Retina (tissue), 1 donor: Measurements from ENCODE around the gene TAF3.

Experiments used
- DNase-seq: peaks from one replicate; pipeline ENCODE4 v3.0.0-alpha.2; 2016

TAF3 gene

GRCh38 chr10:7937315-7937945 lies 119.1 kb downstream of the TAF3 start:
- no peak for DNase-seq

- no peak for DNase-seq
These were observed 123.3 kb downstream of the TAF3 start for GRCh38 chr10:7941576-7941975.

- no peak for DNase-seq
These were observed 124.0 kb downstream of the TAF3 start for GRCh38 chr10:7942316-7942715.

- DNase-seq: no peak
These were observed 124.6 kb downstream of the TAF3 start for GRCh38 chr10:7942859-7943258.

GRCh38 chr10:7944215-7944480 lies 125.8 kb downstream of the TAF3 start:
- DNase-seq: no peak

GRCh38 chr10:7944537-7944936 lies 126.2 kb downstream of the TAF3 start:
- no peak for DNase-seq

GRCh38 chr10:7945034-7945433 lies 126.7 kb downstream of the TAF3 start:
- DNase-seq: no peak

- no peak for DNase-seq
These were observed 127.3 kb downstream of the TAF3 start for GRCh38 chr10:7945469-7946187.

- no peak for DNase-seq
These were observed 130.2 kb downstream of the TAF3 start for GRCh38 chr10:7948371-7949000.

- no peak for DNase-seq
These were observed 132.9 kb downstream of the TAF3 start for GRCh38 chr10:7950981-7951847.

- no peak for DNase-seq
These were observed 134.0 kb downstream of the TAF3 start for GRCh38 chr10:7952266-7952665.

GRCh38 chr10:7953447-7953846 lies 135.1 kb downstream of the TAF3 start:
- DNase-seq: no peak

- DNase-seq: no peak
These were observed 137.1 kb downstream of the TAF3 start for GRCh38 chr10:7955446-7955845.

GRCh38 chr10:7956508-7956907 lies 138.2 kb downstream of the TAF3 start:
- no peak for DNase-seq

- no peak for DNase-seq
These were observed 139.3 kb downstream of the TAF3 start for GRCh38 chr10:7957591-7957990.

GRCh38 chr10:7958442-7958841 lies 140.1 kb downstream of the TAF3 start:
- DNase-seq: no peak

- DNase-seq: no peak
These were observed 141.8 kb downstream of the TAF3 start for GRCh38 chr10:7960108-7960507.

- DNase-seq: no peak
These were observed 144.3 kb downstream of the TAF3 start for GRCh38 chr10:7962592-7962991.

GRCh38 chr10:7965457-7965856 lies 147.2 kb downstream of the TAF3 start:
- DNase-seq: no peak

GRCh38 chr10:7967035-7967434 lies 148.7 kb downstream of the TAF3 start:
- no peak for DNase-seq

GRCh38 chr10:7968510-7969112 lies 150.3 kb downstream of the TAF3 start:
- DNase-seq: no peak

GRCh38 chr10:7969623-7970022 lies 151.3 kb downstream of the TAF3 start:
- DNase-seq: no peak

- no peak for DNase-seq
These were observed 153.6 kb downstream of the TAF3 start for GRCh38 chr10:7971949-7972348.
